Smooth muscle cell (in vitro differentiated cells): ENCODE measurements around the gene PTPRD. TPM values are rescaled to one million over a fixed set of nuclear protein-coding genes. Genes with fewer than 3 reads are reported as not detected.

Source experiments
- DNase-seq: peaks from one replicate; lab custom pipeline; 2025; ENCODE audit not compliant: unreplicated experiment; lab: John Stamatoyannopoulos, UW
- H2AFZ ChIP-seq: fragments of 200-600 bp; sonication (generic); 2 replicates; pipeline ENCODE4 v1.6.0; 2016; ENCODE audit warnings: antibody characterized with exemption, low read depth, mild to moderate bottlenecking
- H3F3A ChIP-seq: fragments of 200-600 bp; sonication (generic); 2 replicates; pipeline ENCODE4 v1.6.0; 2017; ENCODE audit warnings: antibody characterized with exemption, low read depth
- H3K27ac ChIP-seq: fragments of 200-600 bp; sonication (generic); 2 replicates; pipeline ENCODE4 v1.5.1; 2016; ENCODE audit warnings: low read depth, mild to moderate bottlenecking
- H3K27me3 ChIP-seq: fragments of 200-600 bp; sonication (generic); 2 replicates; pipeline ENCODE4 v1.6.1; 2016; ENCODE audit warnings: low read depth, mild to moderate bottlenecking
- H3K36me3 ChIP-seq: fragments of 200-600 bp; sonication (generic); 2 replicates; pipeline ENCODE4 v1.5.1; 2016; ENCODE audit warnings: low read depth
- H3K4me1 ChIP-seq: fragments of 200-600 bp; sonication (generic); 2 replicates; pipeline ENCODE4 v1.5.1; 2016; ENCODE audit warnings: low read depth
- H3K4me2 ChIP-seq: fragments of 200-600 bp; sonication (generic); 2 replicates; pipeline ENCODE4 v1.6.0; 2016; ENCODE audit warnings: mild to moderate bottlenecking
- H3K4me3 ChIP-seq: fragments of 200-600 bp; sonication (generic); 2 replicates; pipeline ENCODE4 v1.5.1; 2016; ENCODE audit warnings: mild to moderate bottlenecking
- H3K79me2 ChIP-seq: fragments of 200-600 bp; sonication (generic); 2 replicates; pipeline ENCODE4 v1.6.0; 2016; ENCODE audit warnings: low read depth, mild to moderate bottlenecking
- H3K9ac ChIP-seq: fragments of 200-600 bp; sonication (generic); 2 replicates; pipeline ENCODE4 v1.6.0; 2016; ENCODE audit warnings: low read depth
- H3K9me3 ChIP-seq: fragments of 200-600 bp; sonication (generic); replicated peaks from 2 replicates; pipeline ENCODE4 v1.5.1; 2016; ENCODE audit warnings: low read depth
- H4K20me1 ChIP-seq: fragments of 200-600 bp; sonication (generic); 2 replicates; pipeline ENCODE4 v1.6.0; 2016; ENCODE audit warnings: low read depth
- WGBS: methylation state at CpG from one replicate; pipeline ENCODE4 v1.1.7; 2016; ENCODE audit warnings: low lambda C conversion rate; 5-methylcytosine and 5-hydroxymethylcytosine counted together
- polyA plus RNA-seq: library from polyadenylated mRNA; unstranded; fragments of >200 nt; fragmentation: Nextera tagmentation; extraction: Ambion mirVana; gene quantifications from 2 replicates; pipeline ENCODE4 v1.2.1, GENCODE V29; 2016
- total RNA-seq: library from RNA; depleted of rRNA; stranded (reverse); fragments of >200 nt; gene quantifications from 2 replicates; pipeline ENCODE4 v1.2.3, GENCODE V29; 2014
- TF ChIP-seq, protein P1 (sequence below): fragments of 200-600 bp; sonication (generic); IDR thresholded peaks from 2 replicates; pipeline ENCODE4 v1.5.1; 2017; ENCODE audit warnings: borderline replicate concordance, mild to moderate bottlenecking, antibody characterized with exemption; ENCODE audit not compliant: insufficient read depth, poor library complexity, severe bottlenecking

Gene PTPRD
- total and polyA plus RNA-seq, 2 experiments from 2014 or later, result 6.5 to 61.0 TPM

DNA sequence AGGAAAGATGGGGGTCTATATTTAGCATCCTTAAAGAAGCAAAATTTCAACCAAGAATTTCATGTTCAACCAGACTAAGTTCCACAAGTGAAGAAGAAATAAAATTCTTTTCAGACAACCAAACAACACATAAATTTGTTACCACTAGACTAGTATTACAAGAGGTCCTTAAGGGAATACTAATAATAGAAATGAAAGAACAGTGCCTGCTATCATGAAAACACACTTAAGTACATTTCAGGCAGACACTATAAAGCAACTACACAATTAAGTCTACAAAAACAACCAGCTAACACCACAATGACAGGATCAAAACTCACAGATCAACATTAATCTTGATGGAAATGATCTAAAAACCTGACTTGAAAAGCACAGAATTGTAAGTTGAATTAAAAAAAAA is 477.2 kb downstream of the PTPRD start:
- no peak overlapping the region for H3K4me2 ChIP-seq
- no peak for DNase-seq
- TF ChIP-seq, protein P1, sequence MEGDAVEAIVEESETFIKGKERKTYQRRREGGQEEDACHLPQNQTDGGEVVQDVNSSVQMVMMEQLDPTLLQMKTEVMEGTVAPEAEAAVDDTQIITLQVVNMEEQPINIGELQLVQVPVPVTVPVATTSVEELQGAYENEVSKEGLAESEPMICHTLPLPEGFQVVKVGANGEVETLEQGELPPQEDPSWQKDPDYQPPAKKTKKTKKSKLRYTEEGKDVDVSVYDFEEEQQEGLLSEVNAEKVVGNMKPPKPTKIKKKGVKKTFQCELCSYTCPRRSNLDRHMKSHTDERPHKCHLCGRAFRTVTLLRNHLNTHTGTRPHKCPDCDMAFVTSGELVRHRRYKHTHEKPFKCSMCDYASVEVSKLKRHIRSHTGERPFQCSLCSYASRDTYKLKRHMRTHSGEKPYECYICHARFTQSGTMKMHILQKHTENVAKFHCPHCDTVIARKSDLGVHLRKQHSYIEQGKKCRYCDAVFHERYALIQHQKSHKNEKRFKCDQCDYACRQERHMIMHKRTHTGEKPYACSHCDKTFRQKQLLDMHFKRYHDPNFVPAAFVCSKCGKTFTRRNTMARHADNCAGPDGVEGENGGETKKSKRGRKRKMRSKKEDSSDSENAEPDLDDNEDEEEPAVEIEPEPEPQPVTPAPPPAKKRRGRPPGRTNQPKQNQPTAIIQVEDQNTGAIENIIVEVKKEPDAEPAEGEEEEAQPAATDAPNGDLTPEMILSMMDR, result no peak
- no peaks in the 10 kb centered on the region for H3K36me3 ChIP-seq
- H3K9ac ChIP-seq, result no peak overlapping the region
- H3F3A ChIP-seq, result no peaks in the 10 kb centered on the region
- no peaks in the 10 kb centered on the region for H4K20me1 ChIP-seq
- H3K4me3 ChIP-seq, result no peak overlapping the region
- H3K9me3 ChIP-seq, result no peaks in the 10 kb centered on the region
- no peak overlapping the region for H2AFZ ChIP-seq
- no peak overlapping the region for H3K27ac ChIP-seq
- H3K27me3 ChIP-seq, result no peaks in the 10 kb centered on the region
- H3K4me1 ChIP-seq, result no peaks in the 10 kb centered on the region
- no peaks in the 10 kb centered on the region for H3K79me2 ChIP-seq

DNA sequence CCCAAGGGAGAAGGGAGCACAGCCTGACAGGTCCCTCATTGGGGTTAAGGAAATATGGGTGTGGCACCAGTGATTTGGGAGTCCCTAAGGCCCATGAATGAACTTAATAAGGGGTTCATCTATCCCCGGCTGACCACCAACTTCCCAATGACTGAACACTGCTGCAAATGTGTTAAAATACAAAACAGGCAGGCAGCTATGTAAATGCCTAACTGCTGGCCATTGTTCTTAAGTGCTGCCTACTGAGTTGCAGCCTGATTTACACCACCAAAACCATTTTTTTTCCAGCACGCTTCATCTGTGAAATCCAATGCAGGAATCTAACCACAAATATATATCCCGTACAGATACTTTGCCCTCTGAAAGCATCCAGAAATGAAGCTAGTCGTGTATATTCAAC is 478.5 kb downstream of the PTPRD start:
- TF ChIP-seq, protein P1, result no peak
- 90% methylated on average over 4 of the region's 4 CpGs for WGBS
- no peak overlapping the region for H3K4me2 ChIP-seq

DNA sequence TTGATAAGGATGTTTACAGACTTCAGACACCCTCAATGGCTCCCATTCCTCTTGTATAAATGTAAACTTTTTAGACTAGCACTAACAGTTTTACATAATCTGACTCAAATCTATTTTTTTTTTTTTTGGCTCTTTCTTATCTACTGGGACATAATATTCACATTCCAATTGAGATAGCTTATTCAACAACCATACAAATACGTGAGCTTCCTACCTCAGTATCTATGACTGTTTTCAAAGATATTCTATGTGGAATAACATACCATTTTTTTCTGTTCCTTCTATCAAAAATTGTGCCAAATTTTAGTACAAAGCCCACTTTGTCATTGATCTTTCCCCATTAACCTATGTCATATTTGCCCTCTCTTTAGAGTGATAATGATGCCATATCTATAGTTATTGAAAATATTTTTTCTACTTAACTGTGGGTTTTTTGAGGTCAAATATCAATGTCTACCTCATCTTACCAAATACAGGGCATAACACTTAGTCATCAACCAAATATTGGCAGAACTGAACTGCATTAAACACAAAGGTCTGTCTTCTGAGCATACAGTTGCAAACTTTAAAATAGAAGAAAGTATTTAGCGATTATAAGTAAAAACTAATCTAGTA is 482.6 kb downstream of the PTPRD start:
- TF ChIP-seq, protein P1, result no peak
- H3K27me3 ChIP-seq, result no peaks in the 10 kb centered on the region
- no peak overlapping the region for H3K4me3 ChIP-seq
- H3K9me3 ChIP-seq, result no peaks in the 10 kb centered on the region
- no peak overlapping the region for H2AFZ ChIP-seq
- no peaks in the 10 kb centered on the region for H3F3A ChIP-seq
- H3K9ac ChIP-seq, result no peak overlapping the region
- H3K79me2 ChIP-seq, result no peaks in the 10 kb centered on the region
- 88% methylated on average over 2 of the region's 2 CpGs for WGBS
- no peaks in the 10 kb centered on the region for H3K36me3 ChIP-seq
- no peaks in the 10 kb centered on the region for H4K20me1 ChIP-seq
- no peak overlapping the region for H3K27ac ChIP-seq
- H3K4me1 ChIP-seq, result no peaks in the 10 kb centered on the region
- H3K4me2 ChIP-seq, result no peak overlapping the region
- DNase-seq, result no peak

More for the DNA sequence above, 478.5 kb downstream of the PTPRD start:
- no peak for DNase-seq
- no peaks in the 10 kb centered on the region for H3K36me3 ChIP-seq
- H4K20me1 ChIP-seq, result no peaks in the 10 kb centered on the region
- H3K4me1 ChIP-seq, result no peaks in the 10 kb centered on the region
- no peak overlapping the region for H3K4me3 ChIP-seq
- no peaks in the 10 kb centered on the region for H3F3A ChIP-seq
- H3K79me2 ChIP-seq, result no peaks in the 10 kb centered on the region
- no peak overlapping the region for H2AFZ ChIP-seq
- no peak overlapping the region for H3K9ac ChIP-seq
- H3K27me3 ChIP-seq, result no peaks in the 10 kb centered on the region
- H3K9me3 ChIP-seq, result no peaks in the 10 kb centered on the region
- H3K27ac ChIP-seq, result no peak overlapping the region

DNA sequence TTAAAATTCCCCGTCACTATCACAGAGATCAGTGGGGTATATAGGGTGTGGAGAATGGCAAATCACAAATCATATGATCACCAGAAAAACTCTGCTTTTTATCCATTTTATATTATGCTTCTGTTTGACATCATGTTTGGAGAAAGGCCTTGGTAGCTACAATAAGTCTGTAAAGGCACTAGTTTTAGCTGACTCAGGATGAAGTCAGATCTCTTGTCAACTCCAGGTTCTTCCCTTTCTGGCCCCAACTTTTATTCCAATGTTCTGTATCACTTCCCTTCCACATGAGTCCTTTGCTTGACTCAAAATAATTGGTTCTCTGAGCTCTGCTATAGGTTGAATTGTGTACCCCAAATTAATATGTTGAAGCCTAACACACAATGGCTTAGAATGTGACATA is 484.9 kb downstream of the PTPRD start:
- Histone ChIP-seq H3K27me3 (no peaks in the 10 kb centered on the region), H3K4me1 (no peaks in the 10 kb centered on the region), H4K20me1 (no peaks in the 10 kb centered on the region), H3K79me2 (no peaks in the 10 kb centered on the region), H3K36me3 (no peaks in the 10 kb centered on the region), H3K9me3 (no peaks in the 10 kb centered on the region), H3K4me3 (no peak overlapping the region), H3F3A (no peaks in the 10 kb centered on the region), H3K27ac (no peak overlapping the region), H3K4me2 (no peak overlapping the region), H3K9ac (no peak overlapping the region), H2AFZ (no peak overlapping the region)
- WGBS, result 90% methylated on average over 1 of the region's 1 CpG
- TF ChIP-seq, protein P1, result no peak
- DNase-seq, result no peak
